Left lung (tissue), 10 donors: ENCODE measurements around the gene GNA15. TPM values are rescaled to one million over a fixed set of nuclear protein-coding genes. Genes with fewer than 3 reads are reported as not detected.

Experiments used
- ATAC-seq: fragments of 200-7000 bp; cut with Tn5 transposase; one replicate; pipeline ENCODE4 v1.9.1; 2020; ENCODE audit warnings: moderate library complexity
- DNase-seq, 4 donors: peaks; one replicate each; pipeline ENCODE4 v3.0.0-alpha.2; 2013 to 2020
- H3K27ac ChIP-seq, 2 donors: fragments of 200-600 bp; sonication (generic) in 1 of 2; one replicate each; pipeline versions ENCODE4 v1.5.0 to v1.8.0; 2020 to 2021
- H3K27me3 ChIP-seq, 2 donors: fragments of 200-600 bp; sonication (generic) in 1 of 2; one replicate each; pipeline versions ENCODE4 v1.5.0 to v1.8.0; 2020 to 2021
- H3K36me3 ChIP-seq, 2 donors: fragments of 200-600 bp; sonication (generic) in 1 of 2; one replicate each; pipeline versions ENCODE4 v1.5.0 to v1.8.0; 2020 to 2021
- H3K4me1 ChIP-seq, 2 donors: fragments of 200-600 bp; one replicate each; pipeline ENCODE4 v1.8.0; 2021
- H3K4me3 ChIP-seq, 2 donors: fragments of 200-600 bp; sonication (generic) in 1 of 2; one replicate each; pipeline versions ENCODE4 v1.5.0 to v1.8.0; 2020 to 2021; ENCODE audit warnings: mild to moderate bottlenecking in 1 of 2
- H3K9me3 ChIP-seq, 2 donors: fragments of 200-600 bp; sonication (generic) in 1 of 2; one replicate each; pipeline versions ENCODE4 v1.5.0 to v1.8.0; 2020 to 2021
- intact Hi-C, 2 donors: fragments of 100-400 bp; cut with DNase I; formaldehyde crosslinking; loops; one replicate each; pipeline versions ENCODE4 v1.11.2 to v1.14.2; 2022
- polyA plus RNA-seq, 6 donors: library from polyadenylated mRNA; unstranded; fragments of 120-200 nt; gene quantifications; one replicate each; pipeline ENCODE4 v1.2.1, GENCODE V29; 2013; ENCODE audit not compliant: insufficient read length in 6 of 6
- total RNA-seq, 2 donors: library from RNA; stranded (reverse); fragmentation: NEBNext Ultra II Directional; extraction: Animal tissue kit (Norgen Biotek cat#: 25700); gene quantifications; one replicate each; pipeline ENCODE4 v1.2.1, GENCODE V29; 2021
- TF ChIP-seq, protein P1 (sequence below), 2 donors: fragments of 200-600 bp; sonication (generic) in 1 of 2; IDR thresholded peaks; one replicate each; pipeline versions ENCODE4 v1.5.0 to v1.8.0; 2021; ENCODE audit warnings: antibody characterized with exemption in 2 of 2
- donor health status: DM: no; HTN: yes; CAD: no.
- donor health status: DM: no; HTN: no; CAD: no.

The GNA15 gene
- total and polyA plus RNA-seq, 8 donors = 1.8 to 35.9 (median 2.8) TPM

DNA sequence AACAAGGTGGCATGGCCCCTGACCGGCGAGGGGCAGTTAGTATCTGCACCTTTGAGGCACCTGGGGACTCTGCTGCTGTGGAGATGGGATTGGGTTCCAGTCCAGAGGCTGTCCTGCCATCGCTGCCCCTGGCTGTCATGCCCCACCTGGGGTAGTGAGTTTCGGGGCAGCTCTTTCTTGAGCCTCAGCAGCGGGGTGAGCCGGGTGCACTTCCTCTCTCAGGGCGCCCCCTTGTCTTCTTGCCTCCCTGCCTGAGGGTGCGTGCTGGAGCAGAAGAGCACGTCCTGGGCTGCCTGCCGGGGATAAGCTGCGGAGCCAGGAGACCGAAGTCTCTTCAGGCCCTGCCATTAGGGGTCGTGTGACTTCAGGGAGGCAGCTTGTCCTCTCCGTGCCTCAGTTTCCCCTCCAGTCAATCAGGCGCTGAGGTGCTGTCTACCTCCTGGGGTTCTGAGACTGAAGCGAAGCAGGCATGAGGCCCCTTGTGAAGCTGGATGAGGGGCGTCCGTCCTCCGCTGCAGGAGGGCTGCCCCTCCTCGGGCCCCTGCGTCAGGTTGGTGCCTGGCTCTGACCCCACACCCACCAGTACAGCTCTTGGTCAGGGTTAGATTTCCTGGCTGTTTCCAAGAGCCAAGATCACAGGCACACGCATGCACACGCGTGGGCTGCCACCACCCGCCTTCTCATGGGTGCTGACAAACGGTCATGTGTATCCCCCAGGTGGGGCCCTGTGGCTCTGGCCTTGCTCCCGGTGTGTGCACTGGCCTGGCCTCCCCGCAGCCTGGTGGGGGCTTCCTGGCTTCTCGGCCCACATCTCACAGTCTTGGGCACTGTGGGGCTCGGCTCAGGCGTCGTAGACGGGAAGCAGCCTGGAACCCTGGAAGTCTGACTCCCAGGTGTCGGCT, 33.3 kb upstream of the GNA15 start:
- no peaks in the 10 kb centered on the region for H3K36me3 ChIP-seq
- no peak overlapping the region for H3K4me3 ChIP-seq
- DNase-seq = no peak
- H3K27ac ChIP-seq = peak overlapping the region in 1 of 2 donors; percentile 57
- H3K27me3 ChIP-seq = peaks cover 0 to 5% of the 10 kb centered on the region in 2 donors
- peaks cover 29 to 62% of the 10 kb centered on the region in 2 donors for H3K4me1 ChIP-seq
- no peaks in the 10 kb centered on the region for H3K9me3 ChIP-seq
- no peak for ATAC-seq
- intact Hi-C loops = no loop called here
- TF ChIP-seq, protein P1, sequence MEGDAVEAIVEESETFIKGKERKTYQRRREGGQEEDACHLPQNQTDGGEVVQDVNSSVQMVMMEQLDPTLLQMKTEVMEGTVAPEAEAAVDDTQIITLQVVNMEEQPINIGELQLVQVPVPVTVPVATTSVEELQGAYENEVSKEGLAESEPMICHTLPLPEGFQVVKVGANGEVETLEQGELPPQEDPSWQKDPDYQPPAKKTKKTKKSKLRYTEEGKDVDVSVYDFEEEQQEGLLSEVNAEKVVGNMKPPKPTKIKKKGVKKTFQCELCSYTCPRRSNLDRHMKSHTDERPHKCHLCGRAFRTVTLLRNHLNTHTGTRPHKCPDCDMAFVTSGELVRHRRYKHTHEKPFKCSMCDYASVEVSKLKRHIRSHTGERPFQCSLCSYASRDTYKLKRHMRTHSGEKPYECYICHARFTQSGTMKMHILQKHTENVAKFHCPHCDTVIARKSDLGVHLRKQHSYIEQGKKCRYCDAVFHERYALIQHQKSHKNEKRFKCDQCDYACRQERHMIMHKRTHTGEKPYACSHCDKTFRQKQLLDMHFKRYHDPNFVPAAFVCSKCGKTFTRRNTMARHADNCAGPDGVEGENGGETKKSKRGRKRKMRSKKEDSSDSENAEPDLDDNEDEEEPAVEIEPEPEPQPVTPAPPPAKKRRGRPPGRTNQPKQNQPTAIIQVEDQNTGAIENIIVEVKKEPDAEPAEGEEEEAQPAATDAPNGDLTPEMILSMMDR (IDR thresholded peaks at IDR 0.05) = no peak

DNA sequence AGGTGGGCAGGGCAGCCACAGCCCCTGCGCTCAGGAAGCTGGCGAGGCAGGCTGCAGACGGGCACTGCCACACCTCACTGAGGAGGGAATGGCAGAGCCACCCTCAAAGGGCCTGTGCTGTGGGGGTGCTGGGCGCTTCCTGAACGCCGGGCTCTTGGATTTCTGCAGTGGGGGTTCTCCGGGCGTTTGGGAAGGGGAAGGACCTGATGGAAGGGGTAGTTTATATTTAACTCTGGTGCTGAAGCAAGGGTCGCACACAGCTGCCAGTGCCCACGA, 31.2 kb upstream of the GNA15 start:
- H3K27ac ChIP-seq = no peak overlapping the region

DNA sequence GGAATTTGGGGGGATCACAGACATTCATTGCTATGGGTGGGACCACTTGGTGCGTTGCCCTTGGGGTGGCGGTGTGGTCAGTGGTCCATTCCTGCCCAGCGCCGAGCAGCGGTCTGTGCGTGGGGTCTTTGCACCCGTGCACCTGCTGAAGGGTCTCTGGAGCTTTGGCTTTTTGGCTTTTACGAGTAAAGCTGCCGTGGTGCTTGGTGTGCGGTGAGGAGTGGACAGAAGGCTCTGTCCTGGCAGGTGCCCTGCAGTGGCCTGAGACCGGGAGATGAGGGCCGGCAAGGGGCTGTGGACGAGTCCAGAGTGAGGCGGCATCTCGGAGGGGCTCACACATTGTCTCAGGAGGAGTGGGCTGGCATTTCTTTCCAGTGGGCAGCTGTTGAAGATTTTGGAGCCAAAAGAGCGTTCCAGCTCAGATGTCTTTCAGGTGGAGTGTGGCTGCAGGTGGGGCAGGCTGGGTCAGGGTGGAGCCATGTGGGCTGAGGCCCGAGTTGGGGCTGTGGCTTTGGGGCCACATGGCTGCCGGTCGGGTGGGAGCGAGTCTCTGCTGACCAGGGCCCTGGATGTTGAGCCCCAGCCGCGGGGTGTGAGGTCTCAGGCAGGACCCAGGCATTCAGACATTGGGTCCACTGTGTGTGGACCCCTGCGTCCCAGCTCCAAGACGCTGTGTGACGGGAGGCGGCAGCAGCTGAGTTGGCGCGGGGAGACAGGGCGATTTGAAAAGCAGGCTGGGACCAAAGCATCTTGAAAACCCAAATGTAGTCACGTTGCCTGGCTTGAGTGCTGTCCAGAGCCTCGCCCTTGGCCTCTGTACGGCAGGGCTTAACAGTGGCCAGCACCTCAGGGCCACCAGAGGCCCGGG, 30.0 kb upstream of the GNA15 start:
- Histone ChIP-seq H3K36me3 (peaks cover 0 to 10% of the 10 kb centered on the region in 2 donors), H3K27ac (no peak overlapping the region), H3K4me1 (peaks cover 7 to 49% of the 10 kb centered on the region in 2 donors), H3K9me3 (no peaks in the 10 kb centered on the region), H3K4me3 (no peak overlapping the region), H3K27me3 (no peaks in the 10 kb centered on the region)
- DNase-seq = peak in 1 of 4 donors; percentile 72
- ATAC-seq = peak; percentile 5
- TF ChIP-seq, protein P1 (IDR thresholded peaks at IDR 0.05) = no peak
- intact Hi-C loops = no loop called here

More for the DNA sequence above, 31.2 kb upstream of the GNA15 start:
- H3K36me3 ChIP-seq = no peaks in the 10 kb centered on the region
- DNase-seq (no peak), ATAC-seq (no peak)
- intact Hi-C loops = no loop called here
- H3K4me1 ChIP-seq = peaks cover 7 to 57% of the 10 kb centered on the region in 2 donors
- no peaks in the 10 kb centered on the region for H3K9me3 ChIP-seq
- TF ChIP-seq, protein P1 (IDR thresholded peaks at IDR 0.05) = no peak
- no peak overlapping the region for H3K4me3 ChIP-seq
- H3K27me3 ChIP-seq = no peaks in the 10 kb centered on the region

DNA sequence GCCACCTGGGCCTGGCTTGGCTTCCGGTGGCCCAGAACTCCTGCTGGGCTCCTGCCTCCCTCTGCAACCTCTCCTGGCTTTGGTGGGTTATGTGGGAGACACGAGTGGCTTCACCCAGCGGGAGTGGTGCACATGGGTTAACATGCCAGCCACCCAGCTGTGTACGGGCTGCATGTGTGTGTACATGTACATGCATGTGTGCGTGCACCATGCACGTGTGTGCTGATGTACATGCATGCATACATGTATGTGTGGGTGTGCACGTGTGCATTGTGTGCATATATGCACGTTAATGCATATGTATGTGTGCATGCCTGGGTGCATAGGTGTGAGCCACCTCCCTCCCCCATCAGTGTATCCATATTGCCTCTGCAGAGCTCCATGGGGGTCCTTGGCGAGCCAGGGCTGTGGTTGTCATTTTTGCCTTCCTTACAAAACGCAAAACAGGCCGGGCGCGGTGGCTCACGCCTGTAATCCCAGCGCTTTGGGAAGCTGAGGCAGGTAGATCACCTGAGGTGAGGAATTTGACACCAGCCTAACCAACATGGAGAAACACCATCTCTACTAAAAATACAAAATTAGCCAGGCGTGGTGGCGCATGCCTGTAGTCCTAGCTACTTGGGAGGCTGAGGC, 29.2 kb upstream of the GNA15 start:
- Histone ChIP-seq H3K27ac (peak overlapping the region in 1 of 2 donors; percentile 58), H3K36me3 (peaks cover 0 to 14% of the 10 kb centered on the region in 2 donors), H3K4me1 (peaks cover 7 to 49% of the 10 kb centered on the region in 2 donors), H3K4me3 (no peak overlapping the region), H3K9me3 (no peaks in the 10 kb centered on the region), H3K27me3 (no peaks in the 10 kb centered on the region)
- TF ChIP-seq, protein P1 (IDR thresholded peaks at IDR 0.05) = no peak
- peak in 1 of 4 donors; percentile 50 for DNase-seq
- intact Hi-C loops = no loop called here
- ATAC-seq = no peak
